GM23338 (cell line): ENCODE measurements around the gene FN3K.

Experiments used
- CREB1 ChIP-seq: fragments of 250-450 bp; sonication (Bioruptor Pico); IDR thresholded peaks from 2 replicates; pipeline ENCODE4 v1.5.0; 2020; ENCODE audit warnings: low read depth, mild to moderate bottlenecking, moderate library complexity
- EZH2 ChIP-seq: fragments of 200-600 bp; sonication (generic); IDR thresholded peaks from one replicate; pipeline ENCODE4 v1.8.0; 2017; ENCODE audit warnings: antibody characterized with exemption, mild to moderate bottlenecking, low read depth; ENCODE audit not compliant: unreplicated experiment
- EZH2phosphoT487 ChIP-seq: fragments of 200-600 bp; sonication (generic); IDR thresholded peaks from one replicate; pipeline ENCODE4 v1.8.1; 2018; ENCODE audit warnings: antibody characterized with exemption; ENCODE audit not compliant: unreplicated experiment
- JUNB ChIP-seq: IDR thresholded peaks from one replicate; pipeline ENCODE4 v1.6.1; 2016; ENCODE audit warnings: antibody characterized with exemption; ENCODE audit not compliant: unreplicated experiment
- NANOG ChIP-seq: IDR thresholded peaks from 2 replicates; pipeline ENCODE4 v1.6.1; 2016; ENCODE audit warnings: antibody characterized with exemption, borderline replicate concordance
- POLR2AphosphoS5 ChIP-seq: IDR thresholded peaks from 2 replicates; pipeline ENCODE4 v1.6.1; 2016; ENCODE audit warnings: antibody characterized with exemption, low read depth
- STAT1 ChIP-seq: IDR thresholded peaks from one replicate; pipeline ENCODE4 v1.6.1; 2016; ENCODE audit warnings: antibody characterized with exemption; ENCODE audit not compliant: unreplicated experiment
- ZNF114 ChIP-seq: fragments of 250-450 bp; sonication (Bioruptor Pico); IDR thresholded peaks from 2 replicates; pipeline ENCODE4 v1.5.0; 2020; ENCODE audit warnings: mild to moderate bottlenecking, moderate library complexity
- ZNF331 ChIP-seq: fragments of 250-450 bp; sonication (Bioruptor Pico); IDR thresholded peaks from 2 replicates; pipeline ENCODE4 v1.5.0; 2020; ENCODE audit warnings: low read depth, mild to moderate bottlenecking, moderate library complexity
- TF ChIP-seq, protein P1 (sequence below), 2 experiments: fragments of 200-600 bp in 1 of 2; sonication (generic) in 1 of 2; conservative IDR thresholded peaks; 2 replicates each; pipeline versions ENCODE4 v1.5.1 to v1.6.1; 2016 to 2017; ENCODE audit warnings: antibody characterized with exemption in 2 of 2, low read depth in 2 of 2, mild to moderate bottlenecking in 2 of 2, moderate library complexity in 1 of 2
- TF ChIP-seq, protein P2 (sequence below): IDR thresholded peaks from one replicate; pipeline ENCODE4 v1.6.1; 2018; ENCODE audit warnings: antibody characterized with exemption; ENCODE audit not compliant: unreplicated experiment
- TF ChIP-seq, protein P3 (sequence below): IDR thresholded peaks from 2 replicates; pipeline ENCODE4 v1.6.1; 2016; ENCODE audit warnings: antibody characterized with exemption
- TF ChIP-seq, protein P4 (sequence below): fragments of 250-450 bp; sonication (Bioruptor Pico); IDR thresholded peaks from 2 replicates; pipeline ENCODE4 v1.5.0; 2020; ENCODE audit warnings: mild to moderate bottlenecking, moderate library complexity

DNA sequence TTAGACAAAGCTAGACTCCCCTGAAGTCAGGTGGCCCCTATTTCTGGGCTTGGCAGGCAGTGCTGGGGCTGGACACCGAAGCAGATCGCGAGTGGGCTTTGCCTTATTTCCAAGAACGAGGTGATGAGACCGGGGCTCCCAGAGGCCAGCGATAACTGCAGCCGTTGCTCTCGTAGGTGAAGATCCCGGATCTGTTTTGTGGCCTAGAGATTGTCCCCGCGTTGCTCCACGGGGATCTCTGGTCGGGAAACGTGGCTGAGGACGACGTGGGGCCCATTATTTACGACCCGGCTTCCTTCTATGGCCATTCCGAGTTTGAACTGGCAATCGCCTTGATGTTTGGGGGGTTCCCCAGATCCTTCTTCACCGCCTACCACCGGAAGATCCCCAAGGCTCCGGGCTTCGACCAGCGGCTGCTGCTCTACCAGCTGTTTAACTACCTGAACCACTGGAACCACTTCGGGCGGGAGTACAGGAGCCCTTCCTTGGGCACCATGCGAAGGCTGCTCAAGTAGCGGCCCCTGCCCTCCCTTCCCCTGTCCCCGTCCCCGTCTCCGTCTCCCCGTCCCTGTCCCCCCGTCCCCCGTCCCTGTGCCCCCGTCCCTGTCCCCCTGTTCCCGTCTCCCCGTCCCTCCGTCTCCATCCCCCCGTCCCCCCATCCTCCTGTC is 15.0 kb downstream of the FN3K start:
- TF ChIP-seq, protein P1, sequence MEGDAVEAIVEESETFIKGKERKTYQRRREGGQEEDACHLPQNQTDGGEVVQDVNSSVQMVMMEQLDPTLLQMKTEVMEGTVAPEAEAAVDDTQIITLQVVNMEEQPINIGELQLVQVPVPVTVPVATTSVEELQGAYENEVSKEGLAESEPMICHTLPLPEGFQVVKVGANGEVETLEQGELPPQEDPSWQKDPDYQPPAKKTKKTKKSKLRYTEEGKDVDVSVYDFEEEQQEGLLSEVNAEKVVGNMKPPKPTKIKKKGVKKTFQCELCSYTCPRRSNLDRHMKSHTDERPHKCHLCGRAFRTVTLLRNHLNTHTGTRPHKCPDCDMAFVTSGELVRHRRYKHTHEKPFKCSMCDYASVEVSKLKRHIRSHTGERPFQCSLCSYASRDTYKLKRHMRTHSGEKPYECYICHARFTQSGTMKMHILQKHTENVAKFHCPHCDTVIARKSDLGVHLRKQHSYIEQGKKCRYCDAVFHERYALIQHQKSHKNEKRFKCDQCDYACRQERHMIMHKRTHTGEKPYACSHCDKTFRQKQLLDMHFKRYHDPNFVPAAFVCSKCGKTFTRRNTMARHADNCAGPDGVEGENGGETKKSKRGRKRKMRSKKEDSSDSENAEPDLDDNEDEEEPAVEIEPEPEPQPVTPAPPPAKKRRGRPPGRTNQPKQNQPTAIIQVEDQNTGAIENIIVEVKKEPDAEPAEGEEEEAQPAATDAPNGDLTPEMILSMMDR (conservative IDR thresholded peaks at IDR 0.05; ENCODE audit: low read depth in 2 of 2): no peak
- TF ChIP-seq, protein P2, sequence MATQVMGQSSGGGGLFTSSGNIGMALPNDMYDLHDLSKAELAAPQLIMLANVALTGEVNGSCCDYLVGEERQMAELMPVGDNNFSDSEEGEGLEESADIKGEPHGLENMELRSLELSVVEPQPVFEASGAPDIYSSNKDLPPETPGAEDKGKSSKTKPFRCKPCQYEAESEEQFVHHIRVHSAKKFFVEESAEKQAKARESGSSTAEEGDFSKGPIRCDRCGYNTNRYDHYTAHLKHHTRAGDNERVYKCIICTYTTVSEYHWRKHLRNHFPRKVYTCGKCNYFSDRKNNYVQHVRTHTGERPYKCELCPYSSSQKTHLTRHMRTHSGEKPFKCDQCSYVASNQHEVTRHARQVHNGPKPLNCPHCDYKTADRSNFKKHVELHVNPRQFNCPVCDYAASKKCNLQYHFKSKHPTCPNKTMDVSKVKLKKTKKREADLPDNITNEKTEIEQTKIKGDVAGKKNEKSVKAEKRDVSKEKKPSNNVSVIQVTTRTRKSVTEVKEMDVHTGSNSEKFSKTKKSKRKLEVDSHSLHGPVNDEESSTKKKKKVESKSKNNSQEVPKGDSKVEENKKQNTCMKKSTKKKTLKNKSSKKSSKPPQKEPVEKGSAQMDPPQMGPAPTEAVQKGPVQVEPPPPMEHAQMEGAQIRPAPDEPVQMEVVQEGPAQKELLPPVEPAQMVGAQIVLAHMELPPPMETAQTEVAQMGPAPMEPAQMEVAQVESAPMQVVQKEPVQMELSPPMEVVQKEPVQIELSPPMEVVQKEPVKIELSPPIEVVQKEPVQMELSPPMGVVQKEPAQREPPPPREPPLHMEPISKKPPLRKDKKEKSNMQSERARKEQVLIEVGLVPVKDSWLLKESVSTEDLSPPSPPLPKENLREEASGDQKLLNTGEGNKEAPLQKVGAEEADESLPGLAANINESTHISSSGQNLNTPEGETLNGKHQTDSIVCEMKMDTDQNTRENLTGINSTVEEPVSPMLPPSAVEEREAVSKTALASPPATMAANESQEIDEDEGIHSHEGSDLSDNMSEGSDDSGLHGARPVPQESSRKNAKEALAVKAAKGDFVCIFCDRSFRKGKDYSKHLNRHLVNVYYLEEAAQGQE: no peak
- TF ChIP-seq EZH2: no peak
- no peak for TF ChIP-seq EZH2phosphoT487
- TF ChIP-seq STAT1: no peak
- TF ChIP-seq JUNB: no peak
- TF ChIP-seq POLR2AphosphoS5: no peak
- no peak for TF ChIP-seq CREB1 (CRISPR knock-in tag)
- TF ChIP-seq, protein P3, sequence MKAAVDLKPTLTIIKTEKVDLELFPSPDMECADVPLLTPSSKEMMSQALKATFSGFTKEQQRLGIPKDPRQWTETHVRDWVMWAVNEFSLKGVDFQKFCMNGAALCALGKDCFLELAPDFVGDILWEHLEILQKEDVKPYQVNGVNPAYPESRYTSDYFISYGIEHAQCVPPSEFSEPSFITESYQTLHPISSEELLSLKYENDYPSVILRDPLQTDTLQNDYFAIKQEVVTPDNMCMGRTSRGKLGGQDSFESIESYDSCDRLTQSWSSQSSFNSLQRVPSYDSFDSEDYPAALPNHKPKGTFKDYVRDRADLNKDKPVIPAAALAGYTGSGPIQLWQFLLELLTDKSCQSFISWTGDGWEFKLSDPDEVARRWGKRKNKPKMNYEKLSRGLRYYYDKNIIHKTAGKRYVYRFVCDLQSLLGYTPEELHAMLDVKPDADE: no peak
- TF ChIP-seq, protein P4, sequence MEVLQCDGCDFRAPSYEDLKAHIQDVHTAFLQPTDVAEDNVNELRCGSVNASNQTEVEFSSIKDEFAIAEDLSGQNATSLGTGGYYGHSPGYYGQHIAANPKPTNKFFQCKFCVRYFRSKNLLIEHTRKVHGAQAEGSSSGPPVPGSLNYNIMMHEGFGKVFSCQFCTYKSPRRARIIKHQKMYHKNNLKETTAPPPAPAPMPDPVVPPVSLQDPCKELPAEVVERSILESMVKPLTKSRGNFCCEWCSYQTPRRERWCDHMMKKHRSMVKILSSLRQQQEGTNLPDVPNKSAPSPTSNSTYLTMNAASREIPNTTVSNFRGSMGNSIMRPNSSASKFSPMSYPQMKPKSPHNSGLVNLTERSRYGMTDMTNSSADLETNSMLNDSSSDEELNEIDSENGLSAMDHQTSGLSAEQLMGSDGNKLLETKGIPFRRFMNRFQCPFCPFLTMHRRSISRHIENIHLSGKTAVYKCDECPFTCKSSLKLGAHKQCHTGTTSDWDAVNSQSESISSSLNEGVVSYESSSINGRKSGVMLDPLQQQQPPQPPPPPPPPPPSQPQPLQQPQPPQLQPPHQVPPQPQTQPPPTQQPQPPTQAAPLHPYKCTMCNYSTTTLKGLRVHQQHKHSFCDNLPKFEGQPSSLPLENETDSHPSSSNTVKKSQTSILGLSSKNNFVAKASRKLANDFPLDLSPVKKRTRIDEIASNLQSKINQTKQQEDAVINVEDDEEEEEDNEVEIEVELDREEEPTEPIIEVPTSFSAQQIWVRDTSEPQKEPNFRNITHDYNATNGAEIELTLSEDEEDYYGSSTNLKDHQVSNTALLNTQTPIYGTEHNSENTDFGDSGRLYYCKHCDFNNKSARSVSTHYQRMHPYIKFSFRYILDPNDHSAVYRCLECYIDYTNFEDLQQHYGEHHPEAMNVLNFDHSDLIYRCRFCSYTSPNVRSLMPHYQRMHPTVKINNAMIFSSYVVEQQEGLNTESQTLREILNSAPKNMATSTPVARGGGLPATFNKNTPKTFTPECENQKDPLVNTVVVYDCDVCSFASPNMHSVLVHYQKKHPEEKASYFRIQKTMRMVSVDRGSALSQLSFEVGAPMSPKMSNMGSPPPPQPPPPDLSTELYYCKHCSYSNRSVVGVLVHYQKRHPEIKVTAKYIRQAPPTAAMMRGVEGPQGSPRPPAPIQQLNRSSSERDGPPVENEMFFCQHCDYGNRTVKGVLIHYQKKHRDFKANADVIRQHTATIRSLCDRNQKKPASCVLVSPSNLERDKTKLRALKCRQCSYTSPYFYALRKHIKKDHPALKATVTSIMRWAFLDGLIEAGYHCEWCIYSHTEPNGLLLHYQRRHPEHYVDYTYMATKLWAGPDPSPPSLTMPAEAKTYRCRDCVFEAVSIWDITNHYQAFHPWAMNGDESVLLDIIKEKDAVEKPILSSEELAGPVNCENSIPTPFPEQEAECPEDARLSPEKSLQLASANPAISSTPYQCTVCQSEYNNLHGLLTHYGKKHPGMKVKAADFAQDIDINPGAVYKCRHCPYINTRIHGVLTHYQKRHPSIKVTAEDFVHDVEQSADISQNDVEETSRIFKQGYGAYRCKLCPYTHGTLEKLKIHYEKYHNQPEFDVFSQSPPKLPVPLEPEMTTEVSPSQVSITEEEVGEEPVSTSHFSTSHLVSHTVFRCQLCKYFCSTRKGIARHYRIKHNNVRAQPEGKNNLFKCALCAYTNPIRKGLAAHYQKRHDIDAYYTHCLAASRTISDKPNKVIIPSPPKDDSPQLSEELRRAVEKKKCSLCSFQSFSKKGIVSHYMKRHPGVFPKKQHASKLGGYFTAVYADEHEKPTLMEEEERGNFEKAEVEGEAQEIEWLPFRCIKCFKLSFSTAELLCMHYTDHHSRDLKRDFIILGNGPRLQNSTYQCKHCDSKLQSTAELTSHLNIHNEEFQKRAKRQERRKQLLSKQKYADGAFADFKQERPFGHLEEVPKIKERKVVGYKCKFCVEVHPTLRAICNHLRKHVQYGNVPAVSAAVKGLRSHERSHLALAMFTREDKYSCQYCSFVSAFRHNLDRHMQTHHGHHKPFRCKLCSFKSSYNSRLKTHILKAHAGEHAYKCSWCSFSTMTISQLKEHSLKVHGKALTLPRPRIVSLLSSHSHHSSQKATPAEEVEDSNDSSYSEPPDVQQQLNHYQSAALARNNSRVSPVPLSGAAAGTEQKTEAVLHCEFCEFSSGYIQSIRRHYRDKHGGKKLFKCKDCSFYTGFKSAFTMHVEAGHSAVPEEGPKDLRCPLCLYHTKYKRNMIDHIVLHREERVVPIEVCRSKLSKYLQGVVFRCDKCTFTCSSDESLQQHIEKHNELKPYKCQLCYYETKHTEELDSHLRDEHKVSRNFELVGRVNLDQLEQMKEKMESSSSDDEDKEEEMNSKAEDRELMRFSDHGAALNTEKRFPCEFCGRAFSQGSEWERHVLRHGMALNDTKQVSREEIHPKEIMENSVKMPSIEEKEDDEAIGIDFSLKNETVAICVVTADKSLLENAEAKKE: no peak
- TF ChIP-seq NANOG: no peak
- no peak for TF ChIP-seq ZNF114
- no peak for TF ChIP-seq ZNF331 (CRISPR knock-in tag)
